ENCODE results near the gene TADA2B.
"Not testable (repeated sequence)": the region's sequence is repeated elsewhere in the genome, so short reads cannot be mapped to it uniquely, and the experiment has no call there.

The TADA2B gene

DNA sequence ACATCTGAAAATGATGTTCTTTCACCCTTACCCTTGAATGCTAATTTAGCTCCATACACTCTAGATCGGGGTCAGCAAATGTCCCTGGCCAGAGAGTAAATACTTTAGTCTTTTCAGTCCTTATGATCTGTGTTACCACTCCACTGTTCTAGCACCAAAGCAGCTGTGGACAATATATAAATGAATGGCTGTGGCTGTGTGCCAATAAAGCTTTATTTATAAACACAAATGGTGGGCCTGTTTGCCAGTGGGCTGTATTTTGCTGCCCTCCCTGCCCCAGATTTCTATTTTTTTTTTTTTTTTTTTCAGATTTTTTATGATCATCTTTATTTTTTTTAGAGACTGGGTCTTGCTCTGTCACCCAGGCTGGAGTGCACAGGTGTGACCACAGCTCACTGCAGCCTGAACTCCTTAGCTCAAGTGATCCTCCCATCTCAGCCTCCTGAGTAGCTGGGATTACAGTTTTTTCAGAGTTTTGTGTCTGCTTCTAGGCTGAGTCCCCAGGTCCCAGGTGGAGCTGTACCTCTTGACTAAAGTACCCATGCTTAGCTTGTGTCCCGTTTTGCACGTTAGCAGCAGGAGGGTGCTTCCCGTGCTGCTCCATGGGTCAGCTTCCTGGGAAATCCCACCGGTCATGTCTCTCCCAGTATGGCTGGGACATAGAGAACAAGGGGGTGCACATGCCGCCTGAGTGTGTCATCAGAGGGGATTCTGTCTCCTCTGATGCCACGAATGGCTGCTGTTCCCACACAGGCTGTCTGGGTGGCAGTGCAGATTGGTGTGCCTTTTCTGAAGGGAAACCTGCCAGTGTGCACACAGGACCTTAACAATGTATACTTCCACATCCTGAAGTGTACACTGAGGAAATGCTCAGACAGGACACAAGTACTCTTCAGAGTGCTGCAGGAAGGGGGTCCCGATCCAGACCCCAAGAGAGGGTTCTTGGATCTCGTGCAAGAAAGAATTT lies 40.7 kb downstream of the TADA2B start:
- DNase-seq (ENCODE audit: low read depth) = no peak

DNA sequence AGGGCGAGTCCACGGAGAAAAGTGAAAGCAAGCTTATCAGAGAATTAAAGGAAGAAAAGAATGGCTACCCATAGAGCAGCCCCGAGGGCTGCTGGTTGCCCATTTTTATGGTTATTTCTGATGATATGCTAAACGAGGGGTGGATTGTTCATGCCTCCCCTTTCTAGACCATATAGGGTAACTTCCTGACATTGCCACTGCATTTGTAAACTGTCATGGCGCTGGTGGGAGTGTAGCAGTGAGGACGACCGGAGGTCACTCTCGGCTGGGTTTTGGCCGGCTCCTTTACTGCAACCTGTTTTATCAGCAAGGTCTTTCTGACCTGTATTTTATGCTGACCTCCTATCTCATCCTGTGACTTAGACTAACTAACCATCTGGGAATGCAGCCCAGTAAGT lies 41.4 kb downstream of the TADA2B start:
- not testable (repeated sequence) for DNase-seq (ENCODE audit: low read depth)

DNA sequence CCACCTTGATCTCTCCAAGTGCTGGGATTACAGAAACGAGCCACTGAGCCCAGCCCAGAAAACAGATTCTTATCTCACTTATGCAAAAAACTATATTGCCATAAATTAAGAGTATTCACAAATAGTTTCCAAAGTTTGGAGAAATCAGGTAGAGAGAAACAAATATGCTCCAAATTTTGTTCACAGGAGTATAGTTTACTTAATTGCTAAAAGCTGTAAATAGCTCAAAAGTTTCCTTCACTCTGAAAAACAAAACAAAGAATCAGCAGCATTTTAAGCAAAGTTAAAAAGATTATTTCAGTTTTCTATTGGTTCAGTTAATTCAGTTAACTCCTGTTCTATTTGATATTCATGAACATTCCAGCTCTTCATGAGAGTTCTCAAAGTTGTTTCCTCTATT lies 43.2 kb downstream of the TADA2B start:
- no peak for DNase-seq (ENCODE audit: low read depth)

DNA sequence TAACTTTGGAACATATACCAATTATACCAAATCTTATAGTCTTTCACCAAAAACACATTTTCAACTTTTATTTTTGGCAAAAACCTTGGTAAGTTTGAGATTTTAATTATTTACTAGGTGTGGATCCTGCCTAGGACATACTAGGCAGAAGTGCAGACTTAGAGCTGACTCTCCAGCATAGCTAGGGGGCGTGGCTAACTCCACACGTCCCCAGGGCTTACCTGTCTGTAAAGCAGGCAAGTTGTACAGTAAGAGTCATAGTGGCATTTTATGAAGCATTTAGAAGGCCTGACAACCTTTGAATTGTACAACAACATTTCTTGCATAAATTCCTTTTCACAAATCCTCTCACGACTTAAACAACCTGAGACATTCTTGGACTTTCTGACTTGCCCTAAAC lies 43.9 kb downstream of the TADA2B start:
- DNase-seq (ENCODE audit: low read depth) = no peak

DNA sequence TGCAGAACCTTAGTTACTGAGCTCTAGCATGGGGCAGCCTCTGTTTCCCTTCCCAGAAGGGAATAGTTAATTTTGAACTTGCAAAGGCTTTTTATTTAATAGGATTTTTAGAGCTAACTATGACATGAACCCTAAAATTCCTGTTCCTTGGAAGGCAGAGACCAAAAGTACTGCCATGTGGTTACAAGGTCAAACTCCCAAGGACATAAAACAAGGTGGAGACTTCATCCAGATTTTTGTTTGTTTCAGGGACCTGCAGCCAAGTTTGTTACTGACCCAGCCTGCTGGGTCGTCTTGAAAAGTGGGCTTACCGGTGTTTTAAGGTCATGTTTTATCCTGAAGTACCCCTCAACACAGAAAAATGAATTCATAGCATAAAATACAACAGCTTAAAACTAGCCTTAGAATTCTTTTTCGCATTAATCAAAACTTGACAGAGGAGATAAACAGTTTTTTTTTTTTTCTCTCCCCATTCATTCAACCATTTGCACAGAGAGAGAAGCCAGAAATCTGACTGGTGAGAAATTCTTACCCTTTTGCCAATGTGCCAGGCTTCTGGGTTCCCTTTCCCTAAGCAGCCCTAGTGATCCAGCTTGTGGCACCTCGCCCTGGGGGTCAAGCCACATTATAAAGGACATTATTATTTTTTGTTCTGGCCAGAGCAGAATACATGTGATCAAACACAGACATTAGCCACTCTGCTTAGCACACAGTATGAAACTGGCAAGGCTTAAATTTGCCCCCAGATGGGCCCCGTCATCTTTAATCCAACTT lies 46.2 kb downstream of the TADA2B start:
- no peak for DNase-seq (ENCODE audit: low read depth)

DNA sequence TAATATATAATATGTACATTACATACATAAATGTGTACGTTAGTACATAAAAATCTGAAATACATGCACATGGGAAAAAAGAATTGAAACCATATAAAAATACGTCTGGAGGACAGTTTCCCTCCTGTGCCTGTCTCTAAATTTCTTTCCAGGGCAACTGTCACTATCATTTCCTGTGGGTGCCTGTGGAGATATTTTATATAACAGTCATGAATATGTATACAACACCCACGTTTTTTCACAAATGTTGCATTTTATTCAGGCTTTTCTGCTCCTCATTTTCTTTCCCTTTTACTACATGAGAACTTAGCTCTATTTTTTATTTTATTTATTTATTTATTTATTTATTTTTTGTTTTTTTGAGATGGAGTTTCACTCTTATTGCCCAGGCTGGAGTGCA lies 48.9 kb downstream of the TADA2B start:
- no peak for DNase-seq (ENCODE audit: low read depth)

DNA sequence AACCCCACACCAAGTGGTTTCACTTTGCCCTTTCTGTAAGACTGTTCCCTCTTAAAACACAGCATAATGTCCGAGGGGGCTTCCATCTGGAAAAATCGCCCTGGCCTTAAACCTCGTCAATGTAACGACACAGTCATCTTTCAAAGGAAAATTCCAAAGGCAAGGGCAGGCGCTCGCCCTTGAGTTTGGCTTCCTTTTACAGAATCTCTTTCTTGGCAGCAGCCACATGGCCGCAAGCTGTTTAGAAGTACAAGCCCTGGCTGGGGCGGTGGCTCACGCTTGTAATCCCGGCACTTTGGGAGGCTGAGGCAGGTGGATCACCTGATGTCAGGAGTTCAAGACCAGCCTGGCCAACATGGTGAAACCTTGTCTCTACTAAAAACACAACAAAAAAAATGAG lies 51.7 kb downstream of the TADA2B start:
- no peak for DNase-seq (ENCODE audit: low read depth)

DNA sequence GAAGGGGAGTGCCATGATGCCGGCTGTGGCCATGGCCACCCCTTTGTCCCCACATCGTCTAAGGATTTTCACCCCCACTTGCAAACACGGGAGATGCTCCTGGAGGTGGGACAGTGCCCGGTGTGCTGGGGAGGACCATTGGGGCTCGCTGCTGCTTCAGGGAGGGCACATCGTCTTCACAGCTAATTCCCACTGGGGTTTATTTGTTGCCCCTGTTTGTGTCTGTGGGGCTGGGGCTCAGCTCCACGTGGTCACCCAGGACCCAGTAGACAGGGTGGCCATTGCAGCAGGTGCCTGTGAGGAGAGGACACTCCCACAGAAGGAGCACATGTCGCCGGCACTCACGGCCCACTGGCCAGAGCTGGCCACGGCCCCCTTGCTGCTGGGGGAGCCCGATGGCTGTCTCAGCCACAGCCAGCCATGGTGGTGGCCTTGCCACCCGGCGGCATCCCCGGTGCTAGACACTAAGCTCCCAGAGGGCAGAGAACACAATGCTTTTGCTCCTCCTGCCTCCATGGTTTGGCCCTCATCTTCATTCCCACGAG lies 52.5 kb downstream of the TADA2B start:
- DNase-seq (ENCODE audit: low read depth) = no peak

DNA sequence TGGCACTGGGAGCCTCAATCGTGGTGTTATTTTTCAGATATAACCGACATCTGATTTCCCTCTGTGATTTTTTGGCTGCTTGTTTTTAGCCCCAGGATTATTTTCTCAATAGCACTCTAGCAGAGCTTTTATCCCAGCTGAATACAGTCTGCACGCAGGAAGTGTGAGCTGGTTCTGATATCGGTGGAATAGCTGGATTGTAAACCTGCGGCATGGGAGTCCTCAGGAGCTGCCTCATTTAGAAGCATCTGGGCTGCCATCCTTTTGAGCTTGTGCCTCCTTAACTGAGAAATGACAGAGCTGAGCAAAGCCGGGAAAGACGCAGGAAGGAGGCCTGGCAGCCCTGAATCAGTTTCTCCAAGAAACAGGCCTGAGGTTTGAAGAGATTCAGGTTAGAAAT lies 53.1 kb downstream of the TADA2B start:
- no peak for DNase-seq (ENCODE audit: low read depth)

DNA sequence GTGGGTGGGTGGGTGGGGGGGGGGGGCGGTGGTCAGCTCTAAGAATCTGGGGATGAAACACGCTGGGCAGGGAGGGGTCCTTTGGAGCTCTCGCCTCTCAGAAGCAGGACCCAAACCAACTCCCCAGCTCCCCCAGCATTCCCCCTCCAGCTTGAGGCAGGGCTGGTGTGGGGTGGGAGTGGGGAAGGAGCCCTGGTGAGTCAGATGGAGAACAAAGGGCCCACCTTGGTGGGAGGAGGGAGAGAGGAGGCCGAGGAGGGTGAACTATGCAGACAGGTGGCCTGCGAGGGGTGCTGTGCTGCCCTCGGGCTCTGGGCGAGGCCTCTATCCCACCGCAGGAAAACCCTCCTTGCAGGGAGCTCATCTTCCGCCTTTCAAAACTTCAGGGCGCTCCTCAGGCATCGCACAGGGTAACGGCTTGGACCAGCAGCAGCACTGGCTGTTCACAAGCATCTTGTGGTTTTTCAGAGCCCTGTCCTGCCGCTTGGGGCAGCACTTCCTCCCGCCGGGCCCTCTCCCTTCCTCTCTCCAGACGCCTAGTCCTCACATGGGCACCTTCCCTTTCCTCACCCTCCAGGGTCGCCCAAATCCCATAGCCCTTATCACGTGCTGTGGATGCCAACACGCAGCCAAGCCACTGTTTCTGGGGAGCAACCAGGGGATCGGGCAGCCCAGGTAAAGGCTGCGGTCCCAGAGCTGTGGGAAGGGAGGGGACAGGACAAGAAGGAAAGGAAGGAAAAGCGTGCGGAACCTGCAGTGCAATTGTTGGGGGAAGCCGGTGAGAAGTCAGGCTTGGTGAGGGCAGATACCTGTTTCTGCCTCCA lies 58.7 kb downstream of the TADA2B start:
- DNase-seq (ENCODE audit: low read depth) = peak; percentile 19

DNA sequence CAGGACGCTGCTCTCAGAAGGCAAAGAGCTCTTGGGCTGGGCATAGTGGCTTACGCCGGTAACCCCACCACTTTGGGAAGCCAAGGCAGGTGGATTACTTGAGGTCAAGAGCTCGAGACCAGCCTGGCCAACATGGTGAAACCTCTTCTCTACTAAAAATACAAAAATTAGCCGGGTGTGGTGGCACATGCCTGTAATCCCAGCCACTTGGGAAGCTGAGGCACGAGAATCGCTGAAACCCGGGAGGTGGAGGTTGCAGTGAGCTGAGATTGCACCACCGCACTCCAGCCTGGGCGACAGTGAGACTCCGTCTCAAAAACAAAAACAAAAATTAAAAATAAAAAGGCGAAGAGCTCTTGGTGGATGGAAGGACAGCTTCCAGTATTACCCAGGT lies 59.3 kb downstream of the TADA2B start:
- not testable (repeated sequence) for DNase-seq (ENCODE audit: low read depth)

DNA sequence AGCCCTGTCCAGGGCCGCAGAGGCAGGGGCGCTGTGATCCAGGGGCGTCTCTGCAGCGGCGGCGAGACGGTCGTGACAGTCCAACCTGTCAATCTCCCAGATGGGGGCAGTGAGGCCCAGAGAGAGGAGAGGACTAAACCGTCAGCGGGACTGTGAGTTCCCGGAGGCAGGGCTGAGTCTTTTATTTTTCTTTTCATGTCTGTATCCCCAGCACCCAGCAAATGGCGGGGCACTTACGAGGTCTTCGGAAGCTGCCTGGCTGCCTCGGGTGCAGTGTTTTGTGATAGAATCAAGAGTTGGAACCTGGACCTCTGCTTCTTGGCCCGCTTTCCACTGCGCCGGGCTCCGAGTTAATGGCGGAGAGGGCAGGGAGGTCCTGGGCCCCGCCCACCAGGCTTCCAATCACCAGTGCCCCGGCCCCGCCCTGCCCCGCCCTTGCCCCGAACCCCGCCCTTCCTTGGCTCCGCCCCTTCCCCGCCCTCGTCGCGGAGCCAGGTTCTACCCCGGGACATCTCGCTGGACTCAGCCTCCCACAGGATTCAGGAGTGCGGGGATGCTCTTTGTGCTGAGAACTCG lies 59.9 kb downstream of the TADA2B start:
- peak; percentile 69 for DNase-seq (ENCODE audit: low read depth)

DNA sequence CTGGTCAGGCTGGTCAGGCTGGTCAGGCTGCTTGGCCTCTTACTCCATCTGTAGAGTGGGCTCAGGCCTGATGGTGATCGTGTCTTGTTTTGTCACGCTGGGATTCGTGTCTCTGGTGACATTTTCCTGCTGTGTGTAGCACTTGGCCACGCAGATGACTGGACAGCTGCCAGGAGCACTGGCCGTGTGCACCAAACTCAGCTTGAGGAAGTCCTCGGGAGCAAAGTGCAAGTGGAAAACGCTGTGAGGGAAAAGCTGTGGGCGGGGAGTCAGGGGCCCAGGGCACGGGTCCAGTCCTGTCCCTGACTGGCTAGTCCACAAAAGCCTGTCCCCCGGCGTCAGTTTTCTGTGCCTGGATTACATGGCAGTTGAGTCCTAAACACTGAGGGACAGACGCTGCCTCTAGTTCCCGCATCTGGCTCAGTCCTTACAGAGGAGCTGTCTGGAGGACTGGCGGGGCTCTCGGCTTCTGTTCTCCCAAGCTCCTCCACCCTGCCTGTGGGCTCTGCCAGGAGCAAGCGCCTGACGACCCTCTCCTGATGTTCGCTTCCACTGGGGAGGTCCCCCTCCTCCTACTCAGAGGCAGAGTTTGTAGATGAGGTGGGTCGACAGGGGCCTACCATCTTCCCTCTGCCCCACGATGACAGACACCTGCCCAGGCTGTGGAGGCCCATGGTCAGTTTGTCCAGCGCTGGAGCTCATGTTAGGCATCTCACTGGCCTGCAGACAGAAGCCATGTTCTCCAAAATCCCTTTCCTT lies 60.6 kb downstream of the TADA2B start:
- no peak for DNase-seq (ENCODE audit: low read depth)

DNA sequence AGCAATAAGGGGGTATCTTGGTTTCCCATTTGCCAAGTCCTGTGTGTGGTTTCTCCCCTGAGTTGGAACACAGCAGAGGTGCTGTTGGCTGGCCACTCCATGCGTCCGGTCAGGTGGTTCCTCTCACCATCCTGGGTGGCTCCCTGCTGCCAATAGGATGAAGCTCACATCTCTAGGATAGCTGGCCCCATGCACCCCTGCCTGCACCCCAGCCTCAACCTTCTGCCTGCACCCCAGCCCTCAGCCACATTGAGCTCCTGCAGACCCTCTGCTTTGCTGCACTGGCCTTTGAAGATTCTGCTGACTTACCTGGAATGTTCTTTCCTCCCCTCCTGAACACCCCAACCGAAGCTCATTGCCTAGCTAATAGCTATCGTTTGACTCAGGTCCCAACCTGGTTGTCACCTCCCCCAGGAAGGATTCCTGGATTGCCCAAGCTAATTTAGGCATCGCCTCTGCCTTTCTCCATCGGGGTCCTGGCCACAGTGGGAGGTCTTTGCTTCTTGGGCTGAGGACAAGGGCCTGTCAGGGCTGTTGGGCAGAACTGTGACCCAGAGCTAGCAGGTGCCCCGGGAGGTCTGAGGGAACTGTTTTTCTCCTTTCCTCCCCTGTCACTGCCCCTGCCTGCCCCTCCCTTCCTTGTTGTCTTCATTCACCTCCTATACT lies 61.3 kb downstream of the TADA2B start:
- DNase-seq (ENCODE audit: low read depth) = no peak

DNA sequence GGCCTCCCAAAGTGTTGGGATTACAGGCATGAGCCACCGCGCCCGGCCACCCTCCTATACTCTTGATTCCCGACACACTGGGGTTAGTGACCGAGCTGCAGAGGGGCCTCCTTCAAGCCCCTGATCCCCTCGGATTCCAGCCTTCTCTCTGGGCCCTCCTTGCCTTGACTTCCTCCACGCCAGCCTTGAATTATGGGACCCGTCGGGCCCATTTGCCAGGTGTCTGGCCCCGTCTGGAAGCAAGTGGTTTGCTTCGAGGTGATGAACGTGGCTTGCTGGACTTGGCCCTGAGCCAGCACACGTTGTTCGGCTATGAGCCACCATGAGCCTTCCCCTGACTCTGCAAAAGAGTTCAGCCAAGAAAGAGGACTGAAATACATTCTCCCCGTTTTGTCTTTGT lies 62.1 kb downstream of the TADA2B start:
- DNase-seq (ENCODE audit: low read depth) = no peak

DNA sequence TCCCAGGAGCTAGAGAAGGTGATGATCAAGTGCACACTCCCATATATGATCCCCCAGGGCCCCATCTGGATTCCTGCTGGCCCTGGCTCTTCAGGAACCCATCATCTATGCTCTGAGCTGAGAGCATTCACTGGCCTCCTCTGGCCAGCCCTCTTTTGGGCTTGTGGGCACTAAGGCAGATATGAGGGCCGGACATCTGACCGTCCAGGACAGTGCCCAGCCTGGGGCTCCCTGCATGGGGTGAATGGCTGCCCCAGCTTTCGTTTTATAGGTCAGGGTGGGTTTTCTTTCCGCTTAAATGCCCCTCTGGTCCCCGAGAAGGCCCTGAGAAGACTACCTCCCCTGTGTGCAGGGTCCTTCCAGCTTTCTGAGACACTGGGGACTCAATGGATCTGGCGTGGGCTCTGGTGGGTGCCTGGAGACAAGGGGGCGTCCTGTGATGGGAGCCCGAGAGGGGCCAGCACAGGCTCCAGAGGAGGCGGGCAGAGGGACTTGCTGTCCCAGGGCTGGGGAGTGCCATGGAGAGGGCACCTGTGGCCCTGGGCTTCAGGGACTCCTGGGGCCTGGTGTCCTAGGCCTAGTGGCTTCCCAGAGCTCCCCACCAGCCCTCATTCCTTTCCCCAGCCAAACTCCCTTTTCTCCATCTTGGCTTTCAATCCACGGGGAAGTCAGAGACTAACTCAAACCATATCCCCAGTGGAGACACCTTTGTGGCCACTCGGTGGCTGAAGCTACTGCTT lies 64.2 kb downstream of the TADA2B start:
- no peak for DNase-seq (ENCODE audit: low read depth)

Data from stimulated activated CD4-positive, alpha-beta T cell treated with anti-CD3 and anti-CD28 coated beads, Interleukin-2, amount 100 ng/mL, for 4 hours (primary cell).